HG02885 (cell line): Measurements from ENCODE around the gene AMACR.
"Not testable (repeated sequence)": the region's sequence is repeated elsewhere in the genome, so short reads cannot be mapped to it uniquely, and the experiment has no call there.

ENCODE experiments used
- ATAC-seq: cut with Tn5 transposase; IDR thresholded peaks from one replicate; pipeline ENCODE4 v1.9.1; 2021; ENCODE audit warnings: mild to moderate bottlenecking; ENCODE audit not compliant: unreplicated experiment, poor library complexity

AMACR gene

GRCh38 chr5:34038390-34038789, 30.5 kb upstream of the AMACR start:
- ATAC-seq = no peak

GRCh38 chr5:34037726-34038125, 29.9 kb upstream of the AMACR start:
- ATAC-seq = no peak

- ATAC-seq = no peak
Measured at GRCh38 chr5:34035756-34036155, 27.9 kb upstream of the AMACR start.

GRCh38 chr5:34034534-34035327, 26.9 kb upstream of the AMACR start:
- no peak for ATAC-seq

- no peak for ATAC-seq
Measured at GRCh38 chr5:34031966-34032365, 24.1 kb upstream of the AMACR start.

- ATAC-seq = no peak
Measured at GRCh38 chr5:34031117-34031516, 23.3 kb upstream of the AMACR start.

GRCh38 chr5:34030585-34030984, 22.7 kb upstream of the AMACR start:
- ATAC-seq = not testable (repeated sequence)

GRCh38 chr5:34030048-34030447, 22.2 kb upstream of the AMACR start:
- ATAC-seq = no peak

GRCh38 chr5:34028349-34028748, 20.5 kb upstream of the AMACR start:
- ATAC-seq = no peak

GRCh38 chr5:34026089-34026761, 18.4 kb upstream of the AMACR start:
- no peak for ATAC-seq

GRCh38 chr5:34022121-34022705, 14.4 kb upstream of the AMACR start:
- ATAC-seq = peak; percentile 96

GRCh38 chr5:34021334-34021733, 13.5 kb upstream of the AMACR start:
- no peak for ATAC-seq

- ATAC-seq = no peak
Measured at GRCh38 chr5:34020726-34021125, 12.9 kb upstream of the AMACR start.

GRCh38 chr5:34017254-34017653, 9.4 kb upstream of the AMACR start:
- ATAC-seq = no peak

GRCh38 chr5:34016750-34017149, 8.9 kb upstream of the AMACR start:
- no peak for ATAC-seq

GRCh38 chr5:34016222-34016621, 8.4 kb upstream of the AMACR start:
- ATAC-seq = no peak

- no peak for ATAC-seq
Measured at GRCh38 chr5:34015120-34015822, 7.4 kb upstream of the AMACR start.

GRCh38 chr5:34014626-34015025, 6.8 kb upstream of the AMACR start:
- ATAC-seq = no peak

GRCh38 chr5:34013547-34013946, 5.7 kb upstream of the AMACR start:
- no peak for ATAC-seq

GRCh38 chr5:34012791-34013190, 4.9 kb upstream of the AMACR start:
- no peak for ATAC-seq

GRCh38 chr5:34011536-34011935, 3.7 kb upstream of the AMACR start:
- no peak for ATAC-seq
